Transverse colon (tissue), 4 donors: Measurements from ENCODE around the gene CACNA1G. TPM values are rescaled to one million over a fixed set of nuclear protein-coding genes. Genes with fewer than 3 reads are reported as not detected.
A peak's percentile ranks its signal among the peaks of the same experiment; 100 is the strongest.

Experiments
- DNase-seq: peaks from one replicate; pipeline ENCODE4 v3.0.0-alpha.2; 2019
- H3K27ac ChIP-seq, 4 donors: fragments of 200-600 bp; sonication (generic); 2 replicates each; pipeline ENCODE4 v1.5.1; 2016 to 2018; ENCODE audit warnings: inconsistent platforms in 4 of 4
- H3K27me3 ChIP-seq: fragments of 200-600 bp; sonication (generic); 2 replicates; pipeline ENCODE4 v1.5.1; 2017; ENCODE audit warnings: inconsistent platforms
- H3K36me3 ChIP-seq, 4 donors: fragments of 200-600 bp; sonication (generic); 2 replicates each; pipeline ENCODE4 v1.5.1; 2017 to 2019; ENCODE audit warnings: inconsistent platforms in 4 of 4
- H3K4me1 ChIP-seq, 4 donors: fragments of 200-600 bp; sonication (generic); 2 replicates each; pipeline ENCODE4 v1.5.1; 2017 to 2020; ENCODE audit warnings: inconsistent platforms in 4 of 4
- H3K4me3 ChIP-seq, 4 donors: fragments of 200-600 bp; sonication (generic); 1 replicate in 1 of 4; 2 replicates in 3 of 4; pipeline versions ENCODE4 v1.5.1 to v1.6.1; 2017 to 2019; ENCODE audit warnings: inconsistent platforms in 4 of 4
- H3K9me3 ChIP-seq, 2 donors: fragments of 200-600 bp; sonication (generic); 2 replicates each; pipeline ENCODE4 v1.5.1; 2017 to 2019; ENCODE audit warnings: inconsistent platforms in 2 of 2
- CTCF ChIP-seq, 5 experiments: fragments of 200-600 bp in 3 of 5; fragments of 450-650 bp in 2 of 5; sonication (generic) in 3 of 5; IDR thresholded peaks; 1 replicate in 2 of 5; 2 replicates in 3 of 5; pipeline ENCODE4 v1.5.1; 2016 to 2017; ENCODE audit warnings: antibody characterized with exemption in 5 of 5, inconsistent platforms in 3 of 5, mild to moderate bottlenecking in 2 of 5, moderate library complexity in 1 of 5
- EP300 ChIP-seq: sonication (generic); formaldehyde crosslinking; IDR thresholded peaks from one replicate; pipeline ENCODE4 v1.6.1; 2017; ENCODE audit warnings: antibody characterized with exemption, low read depth
- POLR2A ChIP-seq: fragments of 450-650 bp; IDR thresholded peaks from one replicate; pipeline ENCODE4 v1.6.1; 2016; ENCODE audit warnings: antibody characterized with exemption, mild to moderate bottlenecking, moderate library complexity
- POLR2AphosphoS5 ChIP-seq, 3 donors: sonication (generic); formaldehyde crosslinking; IDR thresholded peaks; one replicate each; pipeline ENCODE4 v1.6.1; 2016; ENCODE audit warnings: antibody characterized with exemption in 3 of 3
- WGBS, 2 donors: methylation state at CpG; one replicate each; pipeline ENCODE4 v1.1.5; 2018; ENCODE audit warnings: low coverage in 1 of 2; 5-methylcytosine and 5-hydroxymethylcytosine counted together
- in situ Hi-C, 4 donors: fragments of 200-750 bp; cut with MboI; loops; one replicate each; pipeline versions ENCODE4 v1.15.0 to v1.15.1; 2017; ENCODE audit warnings: low sequenced_read_pairs in 3 of 4, low pct_ligation_motif_present in 1 of 4, low pct_unique_long_range_greater_than_20kb in 1 of 4
- intact Hi-C: fragments of 100-400 bp; cut with DNase I; formaldehyde crosslinking; loops from one replicate; pipeline ENCODE4 v1.15.1; 2023; ENCODE audit warnings: low total_unique reads
- total RNA-seq, 4 donors: library from RNA; depleted of rRNA; stranded (reverse); fragments of >200 nt; gene quantifications; one replicate each; pipeline ENCODE4 v1.1.0, GENCODE V29; 2016

CACNA1G gene
- total RNA-seq, 4 donors from 2014 or later, result 0.14 TPM; not detected in 3

- H3K4me3 ChIP-seq, result no peak overlapping the region
- in situ Hi-C loops (loop anchor here in 2 of 4 donors (25.0 kb wide), 2 partner anchors 307 to 432 kb away; partner anchors contain the start of gene WFIKKN2 (in 1 of the 2)), intact Hi-C loops (no loop called here)
These were observed 30.7 kb upstream of the CACNA1G start for GRCh38 chr17:50529849-50530248.

DNA sequence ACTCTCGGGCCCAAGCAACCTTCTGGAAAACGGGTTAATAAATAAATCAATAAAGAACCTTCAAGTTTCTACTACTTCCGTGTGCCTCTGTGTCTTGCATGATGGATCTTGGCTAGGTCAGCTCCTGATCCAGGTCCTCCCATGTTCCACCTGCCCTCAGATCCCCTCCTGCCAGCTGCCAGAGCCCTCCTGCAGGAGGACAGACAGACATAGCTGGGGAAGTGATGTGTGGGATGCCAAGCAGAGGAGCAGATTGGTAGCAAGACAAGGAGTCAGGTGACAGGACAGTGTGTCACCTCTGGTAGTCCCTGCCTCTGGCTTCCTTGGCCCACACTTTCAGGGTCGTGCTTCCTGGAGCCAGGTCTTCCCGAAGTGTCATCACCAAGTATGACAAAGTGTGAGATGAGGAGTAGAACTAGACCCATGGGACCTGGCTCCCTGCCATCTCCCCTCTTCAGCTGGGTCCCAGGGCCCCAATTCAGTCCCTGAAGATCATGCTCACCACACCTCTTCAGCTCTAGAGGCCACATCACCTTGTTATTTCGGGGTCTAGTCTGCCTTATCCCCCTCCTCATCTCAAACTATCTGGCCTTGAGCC lies 29.0 kb upstream of the CACNA1G start:
- in situ Hi-C loops, result loop anchor here in 2 of 4 donors (25.0 kb wide), 2 partner anchors 306 to 431 kb away; partner anchors contain the start of gene WFIKKN2 (in 1 of the 2)
- 61% methylated on average over 6 of the region's 6 CpGs; no CpG with 5 or more reads in 1 of the 2 donors for WGBS, 2 donors
- DNase-seq, result no peak
- peaks cover 9 to 30% (median 19%) of the 10 kb centered on the region in 4 donors for H3K4me1 ChIP-seq
- peaks cover 32% of the 10 kb centered on the region for H3K27me3 ChIP-seq
- H3K9me3 ChIP-seq, result no peaks in the 10 kb centered on the region
- no peak overlapping the region for H3K4me3 ChIP-seq
- intact Hi-C loops, result no loop called here
- TF ChIP-seq POLR2AphosphoS5 (IDR thresholded peaks at IDR 0.05), result no peak
- TF ChIP-seq CTCF (IDR thresholded peaks at IDR 0.05), result no peak
- no peak for TF ChIP-seq POLR2A
- no peak for TF ChIP-seq EP300
- peak overlapping the region in 1 of 4 donors; percentile 90 for H3K27ac ChIP-seq
- no peaks in the 10 kb centered on the region for H3K36me3 ChIP-seq

More at GRCh38 chr17:50529849-50530248, 30.7 kb upstream of the CACNA1G start:
- no peak for DNase-seq
- WGBS, 2 donors, result 90 to 94% methylated on average over 2 to 7 of the region's 7 CpGs
- H3K9me3 ChIP-seq, result no peaks in the 10 kb centered on the region
- H3K27me3 ChIP-seq, result peaks cover 32% of the 10 kb centered on the region
- no peaks in the 10 kb centered on the region for H3K36me3 ChIP-seq
- peaks cover 9 to 28% (median 16%) of the 10 kb centered on the region in 4 donors for H3K4me1 ChIP-seq
- no peak overlapping the region for H3K27ac ChIP-seq
- no peak for TF ChIP-seq EP300

GRCh38 chr17:50532452-50533024 lies 28.0 kb upstream of the CACNA1G start, which contains the start of gene EPN3:
EPN3 (plus strand) TSS chr17:50532735; CDS start chr17:50536557, 3,822 bp downstream.
- Histone ChIP-seq H3K4me1 (peaks cover 9 to 31% (median 19%) of the 10 kb centered on the region in 4 donors), H3K4me3 (peak within 1 kb of the TSS in 3 of 4 donors; percentile 30 to 55 (median 45)), H3K27ac (peak within 1 kb of the TSS; percentile 74 to 90 (median 80)), H3K27me3 (peaks cover 32% of the 10 kb centered on the region), H3K9me3 (no peaks in the 10 kb centered on the region), H3K36me3 (no peaks in the 10 kb centered on the region)
- TF ChIP-seq EP300 (no peak), POLR2A (peak; percentile 78), POLR2AphosphoS5 (IDR thresholded peaks at IDR 0.05) (peak; percentile 59 to 90 (median 80)), CTCF (IDR thresholded peaks at IDR 0.05) (peak in 3 of 5 experiments; percentile 6 to 74 (median 26))
- intact Hi-C loops, result no loop called here
- 10% methylated on average over 14 of the region's 21 CpGs; no CpG with 5 or more reads in 1 of the 2 donors for WGBS, 2 donors
- DNase-seq, result peak; percentile 82
- in situ Hi-C loops, result loop anchor here in 2 of 4 donors (25.0 kb wide), 2 partner anchors 305 to 430 kb away; partner anchors contain the start of gene WFIKKN2 (in 1 of the 2)

DNA sequence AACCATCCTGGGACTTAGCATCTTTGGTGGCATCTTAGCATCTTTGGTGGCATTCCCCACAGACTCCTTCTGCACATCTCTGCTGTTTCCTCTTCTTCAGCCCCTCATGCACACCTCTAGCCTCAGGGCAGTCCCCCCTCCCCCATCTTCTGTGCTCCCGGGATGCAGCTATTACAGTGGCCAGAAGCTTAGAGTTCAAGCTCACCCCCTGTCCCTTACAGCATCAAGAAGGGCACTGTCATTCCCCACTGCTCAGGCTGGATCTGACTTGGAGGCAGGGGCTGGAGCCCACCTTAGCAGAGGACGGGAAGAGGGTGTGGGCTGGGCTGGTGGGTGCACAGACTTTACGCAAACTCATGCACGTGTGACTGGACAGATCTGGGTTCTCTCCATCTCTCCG lies 27.3 kb upstream of the CACNA1G start:
- peak overlapping the region; percentile 74 to 90 (median 80) for H3K27ac ChIP-seq
- no peaks in the 10 kb centered on the region for H3K9me3 ChIP-seq
- in situ Hi-C loops, result loop anchor here in 2 of 4 donors (25.0 kb wide), 2 partner anchors 304 to 429 kb away; partner anchors contain the start of gene WFIKKN2 (in 1 of the 2)
- 20 to 31% methylated on average over 1 to 4 of the region's 5 CpGs for WGBS, 2 donors
- intact Hi-C loops, result no loop called here
- DNase-seq, result no peak
- peak overlapping the region in 3 of 4 donors; percentile 30 to 55 (median 45) for H3K4me3 ChIP-seq
- TF ChIP-seq POLR2A (no peak), POLR2AphosphoS5 (IDR thresholded peaks at IDR 0.05) (no peak), CTCF (IDR thresholded peaks at IDR 0.05) (no peak)
- no peaks in the 10 kb centered on the region for H3K36me3 ChIP-seq
- H3K4me1 ChIP-seq, result peaks cover 9 to 38% (median 25%) of the 10 kb centered on the region in 4 donors
- peaks cover 32% of the 10 kb centered on the region for H3K27me3 ChIP-seq
